Endothelial cell of umbilical vein (primary cell): ENCODE data around the gene FADS2. TPM values are rescaled to one million over a fixed set of nuclear protein-coding genes. Genes with fewer than 3 reads are reported as not detected.
A peak's percentile ranks its signal among the peaks of the same experiment; 100 is the strongest.

Experiments
- BruUV-seq: library from RNA; stranded (reverse); fragments of 400-500 nt; replicated peaks from 2 replicates; lab custom pipeline; 2021; lab: Mats Ljungman, UMichigan
- CTCF ChIA-PET: fragments of 300-600, 350-600 bp; sonication (Branson Sonifier 250); formaldehyde crosslinking; loops from one replicate; lab custom pipeline; 2021; ENCODE audit warnings: antibody characterized with exemption, inconsistent platforms; lab: Charles Lee
- POLR2A ChIA-PET: fragments of 300-600, 350-600 bp; sonication (Branson Sonifier 250); formaldehyde crosslinking; loops from one replicate; lab custom pipeline; 2021; ENCODE audit warnings: antibody characterized with exemption, inconsistent platforms; lab: Charles Lee
- DNase-seq: peaks from one replicate; pipeline ENCODE4 v3.0.0-alpha.2; 2011; ENCODE audit warnings: low read depth, low spot score
- FAIRE-seq: peaks from 2 replicates; lab custom pipeline; 2011; peaks lifted over from hg19 to GRCh38; lab: Jason Lieb, UNC
- H2AFZ ChIP-seq: 2 replicates; pipeline ENCODE4 v1.6.0; 2012; ENCODE audit warnings: low read depth, low read length, control low read depth, inconsistent platforms
- H3K27ac ChIP-seq: 2 replicates; pipeline ENCODE4 v1.5.1; 2011; ENCODE audit warnings: low read depth, mild to moderate bottlenecking, control low read depth, low read length, moderate library complexity; ENCODE audit not compliant: insufficient read depth
- H3K27me3 ChIP-seq, 2 experiments: 2 replicates each; pipeline versions ENCODE4 v1.6.0 to v1.6.1; 2011; ENCODE audit warnings: low read length in 2 of 2, mixed read lengths in 1 of 2; ENCODE audit not compliant: control insufficient read depth in 2 of 2, insufficient read depth in 2 of 2
- H3K36me3 ChIP-seq, 2 experiments: 2 replicates in 1 of 2; 3 replicates in 1 of 2; pipeline ENCODE4 v1.5.1; 2011; ENCODE audit warnings: low read length in 2 of 2, mild to moderate bottlenecking in 1 of 2, moderate library complexity in 1 of 2; ENCODE audit not compliant: control insufficient read depth in 2 of 2, insufficient read depth in 2 of 2; ENCODE audit errors: extremely low read depth in 1 of 2
- H3K4me1 ChIP-seq: 3 replicates; pipeline ENCODE4 v1.5.1; 2011; ENCODE audit warnings: mild to moderate bottlenecking, low read length; ENCODE audit not compliant: control insufficient read depth, insufficient read depth; ENCODE audit errors: extremely low read depth
- H3K4me2 ChIP-seq: 2 replicates; pipeline ENCODE4 v1.6.1; 2011; ENCODE audit warnings: low read length, control low read depth, mixed read lengths; ENCODE audit not compliant: insufficient read depth
- H3K4me3 ChIP-seq, 3 experiments: fragments of 200-600 bp in 1 of 3; sonication (generic), shearing (Covaris generic) in 1 of 3; replicated peaks in 1 of 3; 2 replicates each; pipeline ENCODE4 v1.5.1; 2011 to 2016; ENCODE audit warnings: control low read depth in 3 of 3, low read length in 3 of 3, mild to moderate bottlenecking in 2 of 3, inconsistent platforms in 1 of 3, low read depth in 1 of 3, moderate library complexity in 1 of 3; ENCODE audit not compliant: insufficient read depth in 1 of 3
- H3K79me2 ChIP-seq: 2 replicates; pipeline ENCODE4 v1.6.0; 2012; ENCODE audit warnings: low read length, inconsistent platforms; ENCODE audit not compliant: control insufficient read depth, insufficient read depth
- H3K9ac ChIP-seq: replicated peaks from 2 replicates; pipeline ENCODE3; 2011; ENCODE audit warnings: low read length, control low read depth; ENCODE audit not compliant: insufficient read depth; ENCODE audit errors: extremely low read depth
- H3K9me1 ChIP-seq: replicated peaks from 3 replicates; pipeline ENCODE4 v1.6.0; 2011; ENCODE audit warnings: mild to moderate bottlenecking, low read length; ENCODE audit not compliant: control insufficient read depth, insufficient read depth; ENCODE audit errors: extremely low read depth
- H3K9me3 ChIP-seq: replicated peaks from 2 replicates; pipeline ENCODE4 v1.5.1; 2012; ENCODE audit warnings: low read length, inconsistent platforms; ENCODE audit not compliant: control insufficient read depth, insufficient read depth
- H4K20me1 ChIP-seq: replicated peaks from 2 replicates; pipeline ENCODE3; 2011; ENCODE audit warnings: mild to moderate bottlenecking, low read length; ENCODE audit not compliant: control insufficient read depth, insufficient read depth; ENCODE audit errors: extremely low read depth
- EZH2 ChIP-seq: IDR thresholded peaks from 2 replicates; pipeline ENCODE4 v1.6.1; 2012; ENCODE audit warnings: borderline replicate concordance, low read depth, mild to moderate bottlenecking, moderate library complexity, low read length, inconsistent platforms; ENCODE audit not compliant: severe bottlenecking
- FOS ChIP-seq: IDR thresholded peaks from 2 replicates; pipeline ENCODE4 v1.6.1; 2011; ENCODE audit warnings: mild to moderate bottlenecking, low read length, moderate library complexity, borderline replicate concordance; ENCODE audit not compliant: insufficient read depth
- GATA2 ChIP-seq: IDR thresholded peaks from 2 replicates; pipeline ENCODE4 v1.7.0; 2011; ENCODE audit warnings: low read depth, mild to moderate bottlenecking, moderate library complexity, mixed read lengths, low read length; ENCODE audit not compliant: insufficient read length, insufficient read depth
- JUN ChIP-seq: IDR thresholded peaks from 2 replicates; pipeline ENCODE4 v1.6.1; 2011; ENCODE audit warnings: borderline replicate concordance, low read depth; ENCODE audit not compliant: insufficient read length, insufficient read depth
- MYC ChIP-seq: IDR thresholded peaks from one replicate; pipeline ENCODE4 v1.6.1; 2011; ENCODE audit warnings: mild to moderate bottlenecking, low read depth, low read length
- POLR2A ChIP-seq: IDR thresholded peaks from 2 replicates; pipeline ENCODE4 v1.6.1; 2012; ENCODE audit warnings: low read depth, mild to moderate bottlenecking, control low read depth, low read length
- POLR2AphosphoS5 ChIP-seq: IDR thresholded peaks from 2 replicates; pipeline ENCODE4 v1.6.1; 2012; ENCODE audit warnings: low read depth, mild to moderate bottlenecking, control low read depth, low read length, moderate library complexity; ENCODE audit not compliant: insufficient read depth
- dilution Hi-C: fragments of 300-500 bp; cut with MboI; formaldehyde crosslinking; loops from one replicate; pipeline ENCODE4 v1.15.0; 2019; ENCODE audit warnings: low sequenced_read_pairs; ENCODE audit not compliant: extremely low pct_ligation_motif_present
- intact Hi-C: fragments of 100-400 bp; cut with micrococcal nuclease; formaldehyde crosslinking; loops from one replicate; pipeline ENCODE4 v1.10.0; 2022
- polyA plus RNA-seq, 4 experiments: library from polyadenylated mRNA; depleted of rRNA in 3 of 4; stranded (reverse) in 3 of 4; unstranded in 1 of 4; fragments of >200 nt; gene quantifications; 2 replicates each; pipeline versions ENCODE4 v1.2.1 to v1.2.3, GENCODE V29; 2011 to 2012; ENCODE audit warnings: missing spikeins in 1 of 4
- total RNA-seq: library from RNA; stranded (reverse); gene quantifications from 2 replicates; pipeline ENCODE4 v1.2.3, GENCODE V29; 2021
- TF ChIP-seq, protein P1 (sequence below), 2 donors: IDR thresholded peaks; 1 replicate in 1 of 2; 2 replicates in 1 of 2; pipeline ENCODE4 v1.5.1; 2011; ENCODE audit warnings: low read length in 2 of 2, mild to moderate bottlenecking in 2 of 2, moderate library complexity in 2 of 2, control low read depth in 1 of 2, inconsistent platforms in 1 of 2, low read depth in 1 of 2; ENCODE audit not compliant: insufficient read depth in 1 of 2; ENCODE audit errors: extremely low read depth in 1 of 2
- TF ChIP-seq, protein P2 (sequence below): IDR thresholded peaks from 2 replicates; pipeline ENCODE4 v1.6.1; 2011; ENCODE audit not compliant: insufficient read depth, insufficient read length

Gene FADS2
- total and polyA plus RNA-seq, 2 donors (not counting 3 experiments of a cell fraction or from before 2014, with no cell fraction given), result 668 to 898 TPM

DNA sequence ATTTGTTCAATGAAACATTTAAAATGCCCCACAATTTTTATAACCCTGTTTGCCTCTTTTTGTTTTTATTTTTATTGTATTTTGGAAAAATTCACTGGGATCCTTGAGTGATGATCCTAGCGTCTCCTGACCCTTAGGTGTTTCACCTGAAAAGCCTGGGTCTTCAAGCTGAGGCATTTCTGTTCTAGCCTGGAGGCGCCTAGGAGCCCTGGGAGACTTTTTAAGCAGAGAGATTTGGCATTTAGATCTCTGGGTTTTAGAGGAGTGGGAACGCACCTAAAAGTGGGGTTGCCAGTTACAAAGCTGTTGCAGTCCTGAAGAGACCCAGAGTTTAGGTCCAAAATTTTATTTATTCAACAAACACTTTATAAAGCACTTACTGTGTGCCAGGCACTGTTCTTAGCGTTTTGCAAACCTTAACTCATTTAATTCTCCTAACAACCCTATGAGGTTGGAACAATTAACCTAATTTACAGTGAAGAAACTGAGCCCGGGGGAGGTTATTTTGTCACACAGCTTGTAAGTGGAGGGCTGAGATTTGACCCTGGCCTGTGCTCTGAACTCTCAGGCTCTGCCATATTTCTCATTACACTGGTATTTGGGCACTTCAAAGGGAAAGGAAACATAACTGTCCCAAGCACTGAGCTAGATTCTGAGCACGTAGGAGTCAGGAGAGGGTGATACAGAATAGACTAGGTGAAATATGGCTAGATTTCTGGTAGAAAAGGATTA, 10.5 kb upstream of the FADS2 start:
- Histone ChIP-seq H3K27me3 (no peaks in the 10 kb centered on the region), H3K4me3 (peak overlapping the region; percentile 5 to 66 (median 62)), H2AFZ (no peak overlapping the region), H3K4me1 (peaks cover 19% of the 10 kb centered on the region), H3K27ac (peak overlapping the region; percentile 46), H3K9me1 (no peaks in the 10 kb centered on the region), H3K36me3 (peaks cover 2 to 4% of the 10 kb centered on the region in 2 experiments), H3K9me3 (no peaks in the 10 kb centered on the region), H3K9ac (peak overlapping the region; percentile 46), H3K4me2 (peak overlapping the region; percentile 65), H3K79me2 (peaks cover 26% of the 10 kb centered on the region), H4K20me1 (no peaks in the 10 kb centered on the region)
- ChIA-PET CTCF (interaction anchor here (1.0 to 5.5 kb wide), 7 partner anchors 11 to 264 kb away, joined by 4 to 56 read pairs (median 12); partner anchors contain the start of gene FADS2), POLR2A (interaction anchor here (1.2 to 5.0 kb wide), 2 partner anchors 12 to 21 kb away, joined by 3 to 36 read pairs; partner anchors contain the start of gene FADS2)
- DNase-seq (no peak), FAIRE-seq (peak; percentile 31)
- intact Hi-C loops, result loop anchor here (1.0 to 5.0 kb wide), 3 partner anchors 10 to 290 kb away; partner anchors contain the start of gene FTH1
- dilution Hi-C loops, result no loop called here
- BruUV-seq, result TSS peak; percentile 30
- TF ChIP-seq JUN (no peak), POLR2AphosphoS5 (no peak), GATA2 (no peak), MYC (no peak), EZH2 (no peak), POLR2A (no peak), FOS (no peak)
- TF ChIP-seq, protein P1, sequence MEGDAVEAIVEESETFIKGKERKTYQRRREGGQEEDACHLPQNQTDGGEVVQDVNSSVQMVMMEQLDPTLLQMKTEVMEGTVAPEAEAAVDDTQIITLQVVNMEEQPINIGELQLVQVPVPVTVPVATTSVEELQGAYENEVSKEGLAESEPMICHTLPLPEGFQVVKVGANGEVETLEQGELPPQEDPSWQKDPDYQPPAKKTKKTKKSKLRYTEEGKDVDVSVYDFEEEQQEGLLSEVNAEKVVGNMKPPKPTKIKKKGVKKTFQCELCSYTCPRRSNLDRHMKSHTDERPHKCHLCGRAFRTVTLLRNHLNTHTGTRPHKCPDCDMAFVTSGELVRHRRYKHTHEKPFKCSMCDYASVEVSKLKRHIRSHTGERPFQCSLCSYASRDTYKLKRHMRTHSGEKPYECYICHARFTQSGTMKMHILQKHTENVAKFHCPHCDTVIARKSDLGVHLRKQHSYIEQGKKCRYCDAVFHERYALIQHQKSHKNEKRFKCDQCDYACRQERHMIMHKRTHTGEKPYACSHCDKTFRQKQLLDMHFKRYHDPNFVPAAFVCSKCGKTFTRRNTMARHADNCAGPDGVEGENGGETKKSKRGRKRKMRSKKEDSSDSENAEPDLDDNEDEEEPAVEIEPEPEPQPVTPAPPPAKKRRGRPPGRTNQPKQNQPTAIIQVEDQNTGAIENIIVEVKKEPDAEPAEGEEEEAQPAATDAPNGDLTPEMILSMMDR (IDR thresholded peaks at IDR 0.05; ENCODE audit: extremely low read depth in 1 of 2, insufficient read depth in 1 of 2, low read depth in 1 of 2, low read length in 2 of 2), result no peak
- TF ChIP-seq, protein P2, sequence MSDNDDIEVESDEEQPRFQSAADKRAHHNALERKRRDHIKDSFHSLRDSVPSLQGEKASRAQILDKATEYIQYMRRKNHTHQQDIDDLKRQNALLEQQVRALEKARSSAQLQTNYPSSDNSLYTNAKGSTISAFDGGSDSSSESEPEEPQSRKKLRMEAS, result no peak
